Chondrocyte (in vitro differentiated cells): ENCODE data around the gene IL34. TPM values are rescaled to one million over a fixed set of nuclear protein-coding genes. Genes with fewer than 3 reads are reported as not detected.
A peak's percentile ranks its signal among the peaks of the same experiment; 100 is the strongest.

Experiments
- DNase-seq: peaks from one replicate; pipeline ENCODE4 v3.0.0; 2021; ENCODE audit warnings: mixed read lengths, low spot score
- H3K27ac Mint-ChIP-seq: one replicate; pipeline ENCODE4 v1.8.0; 2021; ENCODE audit warnings: mild to moderate bottlenecking, moderate library complexity, mixed read lengths; ENCODE audit not compliant: unreplicated experiment
- H3K27me3 Mint-ChIP-seq: 2 replicates; pipeline ENCODE4 v1.8.0; 2021; ENCODE audit warnings: low read depth, mixed read lengths
- H3K36me3 Mint-ChIP-seq: 2 replicates; pipeline ENCODE4 v1.8.0; 2021; ENCODE audit warnings: low read depth, mixed read lengths
- H3K4me1 Mint-ChIP-seq: 2 replicates; pipeline ENCODE4 v1.8.0; 2021; ENCODE audit warnings: low read depth, mild to moderate bottlenecking, mixed read lengths
- H3K4me3 Mint-ChIP-seq: one replicate; pipeline ENCODE4 v1.8.0; 2021; ENCODE audit warnings: mild to moderate bottlenecking, moderate library complexity, mixed read lengths; ENCODE audit not compliant: unreplicated experiment
- H3K9me3 Mint-ChIP-seq: 2 replicates; pipeline ENCODE4 v1.8.0; 2021; ENCODE audit warnings: low read depth, mixed read lengths
- total RNA-seq: library from RNA; stranded (reverse); gene quantifications from 3 replicates; pipeline ENCODE4 v1.2.1, GENCODE V29; 2021
- TF ChIP-seq, protein P1 (sequence below): fragments of 200-600 bp; sonication (generic); IDR thresholded peaks from 2 replicates; pipeline ENCODE4 v1.5.0; 2021; ENCODE audit warnings: antibody characterized with exemption, mild to moderate bottlenecking, moderate library complexity

Gene IL34
- total RNA-seq, 1 donor from 2014 or later = 20.8 TPM

DNA sequence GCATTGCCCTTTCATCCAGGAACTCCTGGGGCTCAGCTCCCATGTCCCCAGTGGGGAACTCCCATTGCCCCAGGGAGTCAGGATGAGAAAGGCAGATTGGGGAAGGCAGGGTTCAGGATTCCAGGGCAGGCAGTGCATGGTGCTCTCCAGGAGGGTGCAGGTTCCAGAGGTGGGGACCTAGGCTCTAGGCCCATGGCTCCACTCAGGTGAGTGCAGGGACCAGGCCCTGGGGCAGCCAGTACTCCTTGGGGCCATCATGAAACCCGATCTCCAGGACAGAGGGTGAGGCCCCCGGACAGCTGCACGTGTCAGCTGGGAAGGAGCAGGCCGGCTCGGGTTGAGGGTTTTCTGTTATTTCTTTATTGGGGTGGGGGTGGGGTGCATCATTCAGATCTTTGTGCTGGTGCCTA, 40.7 kb downstream of the IL34 start:
- peaks cover 3% of the 10 kb centered on the region for H3K36me3 Mint-ChIP-seq
- peak; percentile 72 for DNase-seq
- TF ChIP-seq, protein P1, sequence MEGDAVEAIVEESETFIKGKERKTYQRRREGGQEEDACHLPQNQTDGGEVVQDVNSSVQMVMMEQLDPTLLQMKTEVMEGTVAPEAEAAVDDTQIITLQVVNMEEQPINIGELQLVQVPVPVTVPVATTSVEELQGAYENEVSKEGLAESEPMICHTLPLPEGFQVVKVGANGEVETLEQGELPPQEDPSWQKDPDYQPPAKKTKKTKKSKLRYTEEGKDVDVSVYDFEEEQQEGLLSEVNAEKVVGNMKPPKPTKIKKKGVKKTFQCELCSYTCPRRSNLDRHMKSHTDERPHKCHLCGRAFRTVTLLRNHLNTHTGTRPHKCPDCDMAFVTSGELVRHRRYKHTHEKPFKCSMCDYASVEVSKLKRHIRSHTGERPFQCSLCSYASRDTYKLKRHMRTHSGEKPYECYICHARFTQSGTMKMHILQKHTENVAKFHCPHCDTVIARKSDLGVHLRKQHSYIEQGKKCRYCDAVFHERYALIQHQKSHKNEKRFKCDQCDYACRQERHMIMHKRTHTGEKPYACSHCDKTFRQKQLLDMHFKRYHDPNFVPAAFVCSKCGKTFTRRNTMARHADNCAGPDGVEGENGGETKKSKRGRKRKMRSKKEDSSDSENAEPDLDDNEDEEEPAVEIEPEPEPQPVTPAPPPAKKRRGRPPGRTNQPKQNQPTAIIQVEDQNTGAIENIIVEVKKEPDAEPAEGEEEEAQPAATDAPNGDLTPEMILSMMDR = no peak
- peaks cover 71% of the 10 kb centered on the region for H3K4me1 Mint-ChIP-seq
- no peaks in the 10 kb centered on the region for H3K27me3 Mint-ChIP-seq
- no peak overlapping the region for H3K4me3 Mint-ChIP-seq
- H3K9me3 Mint-ChIP-seq = no peaks in the 10 kb centered on the region
- peak overlapping the region; percentile 89 for H3K27ac Mint-ChIP-seq

DNA sequence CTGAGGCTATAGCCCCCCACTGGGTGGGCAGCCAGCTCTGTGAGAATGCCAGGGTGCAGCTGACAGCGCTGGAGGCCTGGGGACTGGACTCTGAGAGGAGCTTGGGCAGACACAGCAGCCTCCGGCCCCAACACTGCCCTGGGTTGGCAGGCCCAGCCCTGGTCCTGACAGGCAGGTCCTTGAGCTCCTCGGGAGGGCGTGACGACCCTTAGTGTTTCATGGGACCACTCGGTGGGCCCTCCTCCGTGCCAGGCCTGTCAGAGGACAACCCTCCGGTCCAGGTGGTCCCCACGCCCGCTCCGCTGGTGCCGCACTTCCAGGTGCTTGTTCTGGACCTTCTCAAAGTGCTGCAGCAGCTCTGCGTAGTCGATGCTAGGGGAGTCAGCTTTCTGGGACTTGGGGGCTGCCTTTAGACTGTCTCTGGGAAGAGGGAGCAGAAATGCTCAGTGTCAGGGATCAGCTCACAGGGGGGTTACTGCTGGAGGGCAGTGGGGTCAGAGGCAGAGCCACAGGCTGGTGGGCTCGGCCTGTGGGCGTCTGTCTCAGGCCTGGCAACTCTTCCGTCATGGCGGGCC, 41.4 kb downstream of the IL34 start:
- Mint-ChIP-seq H3K27me3 (no peaks in the 10 kb centered on the region), H3K9me3 (no peaks in the 10 kb centered on the region), H3K27ac (peak overlapping the region; percentile 89), H3K4me1 (peaks cover 71% of the 10 kb centered on the region), H3K36me3 (peaks cover 3% of the 10 kb centered on the region), H3K4me3 (no peak overlapping the region)
- TF ChIP-seq, protein P1 = no peak
- DNase-seq = peak; percentile 94

DNA sequence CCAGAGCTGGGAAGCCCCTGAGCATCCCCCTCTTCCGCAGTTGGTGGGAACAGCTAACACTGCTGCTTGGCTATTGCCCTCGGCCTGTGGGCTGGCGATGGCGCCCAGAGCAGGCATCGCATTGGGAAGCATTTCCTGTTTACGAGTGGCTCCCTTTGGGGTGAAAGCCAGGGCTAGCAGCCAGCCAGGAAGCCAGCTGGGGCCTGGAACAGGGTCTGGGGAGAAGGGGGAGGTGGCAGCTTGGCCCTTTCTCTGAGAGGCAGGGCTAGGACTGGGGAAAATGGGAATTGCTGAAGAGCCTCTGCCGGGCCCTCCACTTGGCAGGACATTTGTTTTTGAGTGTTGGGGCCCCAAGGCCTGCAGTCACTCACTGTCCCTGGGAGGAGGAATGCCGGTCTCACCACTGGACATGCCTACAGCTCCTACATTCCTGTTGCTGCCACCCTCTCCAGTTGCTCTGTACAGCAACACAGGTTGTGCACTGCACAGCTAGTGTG, 41.9 kb downstream of the IL34 start:
- H3K27ac Mint-ChIP-seq = peak overlapping the region; percentile 89
- no peaks in the 10 kb centered on the region for H3K9me3 Mint-ChIP-seq
- H3K36me3 Mint-ChIP-seq = peaks cover 3% of the 10 kb centered on the region
- DNase-seq = peak; percentile 90
- peaks cover 71% of the 10 kb centered on the region for H3K4me1 Mint-ChIP-seq
- H3K27me3 Mint-ChIP-seq = no peaks in the 10 kb centered on the region
- H3K4me3 Mint-ChIP-seq = no peak overlapping the region
- TF ChIP-seq, protein P1 = no peak

DNA sequence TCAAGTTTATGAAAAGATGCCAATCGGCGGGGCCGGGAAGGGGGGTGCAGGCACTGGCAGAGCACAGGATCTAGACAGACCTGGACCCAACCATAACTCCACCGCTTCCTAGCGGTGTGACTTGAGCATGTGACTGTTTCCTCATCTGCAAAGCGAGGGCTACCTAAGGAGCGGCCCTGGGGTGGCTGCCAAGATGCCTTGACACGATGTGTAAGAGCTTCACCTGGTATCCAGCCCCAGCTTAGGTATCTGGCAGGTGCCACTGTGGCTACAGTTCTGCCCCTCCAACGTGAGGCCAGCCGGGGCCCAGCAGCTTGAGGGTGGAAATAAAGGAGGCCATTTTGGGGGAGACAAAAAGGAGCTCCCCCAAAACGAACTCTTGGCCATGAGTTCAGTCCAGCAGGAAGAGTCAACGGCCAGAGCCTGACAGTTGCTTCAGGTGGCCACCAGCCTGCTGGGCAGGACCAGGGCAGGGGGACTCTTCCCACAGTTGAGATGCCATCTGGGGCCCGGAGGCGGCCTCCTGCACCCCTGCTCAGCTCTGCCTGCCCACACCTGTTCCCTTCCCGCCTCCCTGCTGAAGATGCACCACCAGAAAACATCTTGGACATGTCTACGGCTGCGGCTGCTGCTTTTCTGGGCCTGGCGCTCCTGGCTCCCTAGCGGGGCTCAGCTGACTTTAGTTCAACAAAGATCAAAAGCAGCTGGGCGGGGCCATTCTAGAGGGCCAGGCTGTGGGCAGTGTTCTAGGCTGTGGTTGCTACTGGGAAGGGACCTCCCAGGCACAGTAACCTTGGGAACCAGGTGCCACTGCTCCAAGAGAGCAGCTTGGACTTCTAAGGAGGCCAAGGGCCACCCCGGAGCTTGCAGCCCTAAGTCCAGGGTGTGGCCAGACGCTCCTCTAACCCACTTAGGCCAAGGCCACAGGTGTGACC, 42.9 kb downstream of the IL34 start:
- Mint-ChIP-seq H3K27me3 (no peaks in the 10 kb centered on the region), H3K4me3 (no peak overlapping the region), H3K4me1 (peaks cover 73% of the 10 kb centered on the region), H3K9me3 (no peaks in the 10 kb centered on the region), H3K36me3 (no peaks in the 10 kb centered on the region), H3K27ac (peak overlapping the region; percentile 89)
- DNase-seq = peak; percentile 84
- TF ChIP-seq, protein P1 = no peak
